HG03457 (cell line): ENCODE data around the gene CAV1.

Experiments
- ATAC-seq: cut with Tn5 transposase; IDR thresholded peaks from one replicate; pipeline ENCODE4 v1.9.1; 2021; ENCODE audit warnings: moderate number of reproducible peaks; ENCODE audit not compliant: unreplicated experiment

Gene CAV1

DNA sequence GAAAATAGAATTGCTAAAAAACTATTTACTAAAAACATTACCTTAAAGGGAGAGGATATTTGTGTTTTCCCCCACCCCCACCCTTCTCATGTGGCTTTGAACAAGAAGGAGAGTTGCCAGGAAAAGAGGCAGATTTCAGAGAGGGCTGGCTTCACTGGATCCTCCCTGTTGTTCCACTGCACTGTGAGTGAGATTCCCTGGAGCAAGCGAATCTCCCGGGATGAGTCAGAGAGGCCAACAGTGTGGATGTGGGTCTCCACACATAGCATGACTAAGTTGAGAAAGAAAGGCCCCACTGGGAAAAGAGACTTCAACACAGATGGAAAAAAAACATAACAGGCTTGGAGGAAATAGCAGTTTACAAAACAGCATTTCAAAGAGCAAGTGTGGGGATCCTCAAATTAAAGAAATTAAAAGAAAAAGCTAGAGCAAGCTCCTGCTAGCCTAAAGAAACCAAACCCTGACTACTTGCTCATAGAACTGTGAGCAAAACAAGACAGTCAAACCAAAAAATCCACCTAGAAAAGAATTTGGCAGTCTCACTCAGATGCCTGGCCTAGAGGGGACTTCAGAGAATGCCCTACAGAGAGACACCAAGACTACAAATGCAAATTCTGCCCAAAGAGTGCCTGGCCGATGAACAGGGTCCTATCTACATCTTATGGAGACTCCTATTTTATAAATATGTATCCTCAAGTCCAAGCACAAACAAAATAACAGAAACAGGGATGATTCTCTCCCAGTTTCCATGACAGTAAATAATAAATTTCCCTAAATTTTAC is 3.4 kb downstream of the CAV1 start:
- ATAC-seq: no peak

GRCh38 chr7:116529250-116529649 is 4.4 kb downstream of the CAV1 start:
- no peak for ATAC-seq

DNA sequence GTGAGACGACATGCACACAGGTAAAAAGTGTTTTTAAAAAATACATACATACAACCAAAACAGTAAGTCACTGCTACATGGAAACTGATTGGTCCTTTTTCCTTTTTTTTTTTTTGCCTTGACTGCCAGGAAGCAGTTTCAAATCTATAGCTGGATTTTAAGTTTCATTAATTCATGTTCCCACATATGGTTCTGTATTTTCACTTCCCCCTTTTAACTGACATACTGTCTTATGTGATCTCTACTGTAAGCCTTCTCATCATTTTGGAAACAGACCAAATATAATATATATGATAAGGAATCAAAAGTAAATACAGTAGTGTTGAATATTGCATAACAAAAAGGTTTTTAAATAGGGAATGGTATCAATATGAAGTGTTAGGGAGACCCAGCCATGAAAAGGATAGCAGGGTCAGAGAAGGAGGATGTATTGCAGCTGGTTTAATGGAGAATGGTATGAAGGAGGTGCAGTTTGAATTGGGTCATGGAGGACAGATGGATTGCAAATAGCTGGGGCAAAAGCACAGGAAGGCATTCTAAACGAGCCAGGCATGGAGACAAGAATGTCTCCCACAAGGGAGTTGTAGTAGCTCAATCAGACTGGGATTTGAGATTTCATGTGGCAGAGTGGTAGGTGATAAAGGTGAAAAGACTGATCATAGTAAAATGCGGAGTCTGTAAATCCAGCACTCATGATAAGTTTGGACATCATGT is 5.4 kb downstream of the CAV1 start:
- ATAC-seq: no peak

DNA sequence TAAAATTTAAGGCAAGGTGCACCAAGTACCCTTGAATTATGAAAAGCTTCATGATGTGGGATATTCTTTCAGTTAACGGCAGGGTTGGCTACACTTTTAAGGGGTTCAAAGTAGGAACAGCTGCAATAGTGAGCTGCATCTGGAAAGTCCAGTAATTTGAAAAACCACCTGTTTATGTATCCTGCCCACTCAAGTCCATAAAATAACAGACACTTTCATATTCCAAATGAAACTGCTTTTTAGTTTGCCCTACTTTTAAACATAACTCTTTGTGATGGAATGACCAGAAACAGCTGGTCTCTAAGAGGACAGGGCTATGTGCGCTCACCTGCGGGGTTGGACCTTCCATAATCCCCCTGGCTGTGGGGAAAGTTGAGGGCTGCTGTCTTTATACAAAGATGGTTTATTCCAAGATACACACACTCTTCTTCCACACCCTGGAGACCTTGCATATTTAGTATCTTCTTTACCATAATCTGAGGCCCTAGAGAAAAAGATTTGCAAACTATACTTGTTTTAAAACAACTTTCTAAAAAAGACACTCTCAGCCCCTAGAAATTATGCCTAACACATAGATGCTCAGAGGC is 7.4 kb downstream of the CAV1 start:
- ATAC-seq: no peak

DNA sequence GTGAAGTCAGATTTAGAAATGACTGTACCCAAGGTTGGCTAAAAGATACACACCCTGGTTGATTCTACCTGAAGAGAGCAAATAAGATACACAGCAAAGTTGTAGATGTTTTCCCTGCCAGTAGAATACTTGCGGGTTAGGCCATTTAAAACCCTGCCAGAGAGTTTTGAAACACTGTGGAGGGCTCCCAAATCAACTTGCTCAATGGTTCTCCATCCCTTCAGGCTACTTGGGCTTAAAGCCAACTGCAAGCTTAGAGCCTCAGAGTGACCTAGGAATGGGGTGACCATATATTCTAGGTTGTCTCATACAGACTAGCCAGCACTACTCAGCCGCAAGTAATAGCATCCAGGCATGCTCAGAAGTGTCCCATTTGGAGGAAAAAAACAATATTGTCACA is 10.0 kb downstream of the CAV1 start:
- ATAC-seq: no peak

DNA sequence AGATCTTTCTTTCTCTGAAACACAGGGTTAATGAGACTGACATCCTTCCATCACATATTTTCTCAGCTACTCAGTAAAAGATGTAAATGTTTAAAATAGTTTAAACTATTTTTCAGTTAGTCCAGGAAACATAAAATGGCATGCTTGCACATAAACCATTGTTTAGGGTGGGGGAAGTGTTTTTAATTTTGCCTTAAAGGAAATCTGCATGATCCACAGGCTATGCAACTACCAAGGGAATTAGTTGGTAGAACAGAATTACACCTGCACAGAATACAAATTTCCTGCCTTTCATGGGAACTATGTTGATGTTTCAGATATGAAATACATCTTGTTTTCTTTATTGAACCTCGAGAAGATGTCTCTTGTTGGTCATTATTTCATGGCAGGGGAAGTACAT is 10.6 kb downstream of the CAV1 start:
- no peak for ATAC-seq

DNA sequence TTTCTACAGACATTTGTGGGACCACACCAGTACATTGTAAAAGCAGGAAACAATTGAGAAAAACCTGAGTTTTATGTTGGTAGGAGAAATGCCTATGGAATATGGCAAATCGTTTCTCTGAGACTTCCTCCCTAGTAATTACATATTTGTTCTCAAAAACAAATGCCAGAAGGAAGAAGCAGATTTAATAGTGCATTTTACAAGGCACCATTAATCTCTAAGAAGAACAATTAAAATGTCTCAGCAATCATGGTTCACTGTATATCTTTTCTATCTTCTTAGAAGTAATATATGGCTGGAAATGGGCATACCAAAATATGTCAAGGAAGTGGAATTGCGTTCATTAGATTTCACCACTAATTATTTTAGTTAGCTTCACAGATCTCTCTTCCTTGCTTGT is 13.3 kb downstream of the CAV1 start:
- ATAC-seq: no peak

- ATAC-seq: no peak
Measured at GRCh38 chr7:116539879-116540278, 15.0 kb downstream of the CAV1 start.

DNA sequence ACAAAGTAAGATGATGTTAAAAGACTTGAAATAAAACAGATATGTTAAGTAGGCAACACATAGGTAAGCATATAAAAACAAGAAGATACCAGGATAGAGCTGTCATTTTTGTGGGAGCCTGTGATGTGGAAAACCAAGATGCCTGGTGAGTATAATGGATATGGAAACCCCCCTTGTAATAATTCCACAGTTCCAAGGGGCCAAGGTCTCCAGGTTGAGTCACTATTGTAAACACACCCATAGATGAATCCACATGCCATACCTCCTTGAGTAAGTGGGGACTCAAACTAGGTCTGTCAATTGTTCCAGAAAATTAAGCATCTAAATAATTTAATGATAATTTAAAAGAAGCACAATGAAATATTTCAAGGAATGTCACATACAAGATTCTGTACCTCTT is 15.9 kb downstream of the CAV1 start:
- ATAC-seq: no peak

DNA sequence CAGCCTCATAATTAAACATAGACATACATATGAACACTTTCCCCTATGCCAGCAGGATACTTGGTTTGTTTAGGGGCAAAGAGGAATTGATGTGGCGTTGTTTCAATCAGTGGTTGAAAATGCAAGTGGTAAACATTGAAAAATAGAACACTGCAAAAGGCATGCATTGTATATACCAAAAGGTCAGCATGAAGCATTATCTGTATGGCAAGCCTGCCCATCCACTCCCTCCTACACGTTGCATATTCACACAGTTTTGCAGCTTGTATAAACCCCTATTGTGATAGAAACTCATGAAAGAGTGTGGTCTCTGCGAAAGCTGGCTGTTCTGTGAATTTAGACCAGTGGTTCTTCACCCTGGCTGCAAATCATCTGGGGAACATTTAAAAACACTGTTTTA is 17.1 kb downstream of the CAV1 start:
- no peak for ATAC-seq

GRCh38 chr7:116542618-116543017 is 17.8 kb downstream of the CAV1 start:
- no peak for ATAC-seq

DNA sequence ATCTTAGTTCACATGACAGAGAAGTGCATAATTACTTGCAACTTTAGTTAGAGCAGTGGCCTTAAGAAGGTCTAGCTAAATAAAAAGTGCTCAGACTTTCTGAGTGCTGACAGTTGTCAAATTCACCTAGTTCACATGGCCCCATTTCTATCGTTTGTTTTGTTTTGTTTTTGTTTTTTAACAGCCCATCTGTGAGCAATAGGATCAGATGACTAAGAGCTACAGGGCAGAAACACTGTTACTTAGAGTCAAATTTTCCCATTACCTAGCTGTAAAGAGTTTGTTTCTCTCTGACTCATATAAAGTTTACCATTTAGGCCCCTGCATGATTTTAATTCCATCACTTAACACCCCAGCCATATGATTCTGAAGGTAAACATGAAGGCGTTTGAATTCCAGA is 18.8 kb downstream of the CAV1 start:
- ATAC-seq: no peak

GRCh38 chr7:116544487-116544886 is 19.7 kb downstream of the CAV1 start:
- no peak for ATAC-seq

DNA sequence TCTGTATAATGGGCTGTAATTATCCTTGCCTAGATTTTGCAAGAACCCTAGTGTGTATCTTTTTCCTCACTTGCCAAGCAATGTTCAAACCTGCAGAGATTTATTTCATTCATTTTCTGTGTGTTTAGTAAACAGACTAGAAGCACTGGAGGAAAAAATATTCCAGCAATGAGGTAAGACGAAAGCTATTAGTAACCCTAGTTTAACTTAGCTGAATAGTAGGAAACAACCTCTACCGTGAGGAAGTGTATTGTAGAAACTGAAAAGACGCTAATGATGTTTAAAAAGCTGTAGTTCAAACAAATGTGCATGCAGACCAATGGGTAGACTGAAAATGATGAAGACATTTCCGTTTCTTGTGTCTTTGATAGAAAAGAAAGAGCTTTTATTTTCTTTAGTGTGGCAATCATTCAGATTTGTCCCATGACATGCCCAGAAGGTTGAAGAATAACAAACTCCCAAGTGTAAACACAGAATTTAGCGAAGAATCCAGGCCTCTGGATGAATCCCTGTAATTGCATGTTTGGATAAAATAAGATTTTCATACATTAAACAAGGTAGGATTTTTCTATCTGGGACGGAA is 20.7 kb downstream of the CAV1 start:
- ATAC-seq: no peak

- ATAC-seq: no peak
Measured at GRCh38 chr7:116546054-116546453, 21.2 kb downstream of the CAV1 start.

GRCh38 chr7:116546916-116547315 is 22.1 kb downstream of the CAV1 start:
- ATAC-seq: no peak

DNA sequence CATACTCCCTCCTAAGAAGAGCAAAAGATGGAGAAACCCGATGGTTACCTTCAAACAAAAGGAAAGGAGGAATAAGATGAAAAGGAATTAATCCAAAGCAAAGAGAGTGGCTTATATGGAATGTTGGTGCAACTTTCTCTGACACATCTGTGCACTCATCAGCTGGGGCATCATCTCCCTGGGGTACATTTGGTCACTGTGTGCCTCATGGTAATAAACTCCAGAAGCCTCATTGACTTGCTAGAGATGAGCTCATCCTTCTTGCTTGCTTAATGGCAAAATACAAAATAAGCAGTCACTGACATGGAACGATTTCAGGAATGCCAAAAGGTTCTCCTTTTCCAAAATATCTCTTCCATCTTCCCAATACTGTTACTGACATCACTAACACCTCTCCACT is 22.5 kb downstream of the CAV1 start:
- no peak for ATAC-seq

- ATAC-seq: peak; percentile 79
Measured at GRCh38 chr7:116548506-116548905, 23.7 kb downstream of the CAV1 start.

GRCh38 chr7:116549370-116549769 is 24.5 kb downstream of the CAV1 start:
- no peak for ATAC-seq

DNA sequence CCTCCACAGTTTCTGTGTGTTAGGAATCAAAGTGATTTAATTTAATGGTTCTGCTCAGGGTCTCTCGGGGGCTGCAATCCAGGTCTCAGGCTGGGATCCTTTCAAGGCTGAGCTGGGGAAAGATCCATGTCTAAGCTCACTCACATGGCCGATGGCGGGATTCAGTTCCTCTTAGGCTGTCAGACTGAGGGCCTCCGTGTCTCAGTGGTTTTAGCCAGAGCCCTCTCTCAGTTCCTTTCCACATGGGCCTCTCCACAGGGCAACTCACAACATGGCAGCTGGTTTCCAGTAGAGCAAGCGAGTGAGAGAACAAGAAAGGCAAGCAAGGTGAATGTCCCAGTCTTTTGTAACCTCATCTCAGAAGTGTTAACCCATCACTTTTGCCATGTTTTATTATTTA is 26.9 kb downstream of the CAV1 start:
- no peak for ATAC-seq

DNA sequence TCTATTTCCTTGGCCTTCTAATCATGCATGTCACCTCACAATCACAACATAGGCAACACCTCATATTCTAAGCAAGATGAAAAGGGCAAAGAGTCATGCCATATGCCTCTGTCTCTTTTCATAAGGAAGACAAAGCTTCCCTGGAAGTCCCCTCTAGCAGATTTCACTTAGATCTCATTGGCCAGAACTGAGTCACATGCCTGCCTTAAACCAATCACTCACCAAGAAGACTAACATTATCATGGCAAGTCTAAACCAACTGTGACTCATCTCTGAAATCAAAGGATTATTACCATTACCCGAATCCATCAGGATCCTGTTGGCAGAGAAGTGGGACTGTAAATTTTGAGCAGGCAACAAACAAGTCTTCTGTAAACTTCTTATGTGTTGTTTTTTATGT is 27.8 kb downstream of the CAV1 start:
- no peak for ATAC-seq
